Stimulated activated CD8-positive, alpha-beta memory T cell treated with anti-CD3 and anti-CD28 coated beads, Interleukin-15, amount 100 ng/mL, for 48 hours (primary cell): ENCODE measurements around the gene KRTAP8-1.

Experiments
- DNase-seq, 2 donors: peaks; one replicate each; pipeline ENCODE4 v3.0.0-alpha.2; 2020; ENCODE audit warnings: low read depth in 2 of 2

Gene KRTAP8-1, protein sequence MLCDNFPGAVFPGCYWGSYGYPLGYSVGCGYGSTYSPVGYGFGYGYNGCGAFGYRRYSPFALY

GRCh38 chr21:30813174-30813573 is at the start of gene KRTAP8-1:
TSS of gene KRTAP8-1 (minus strand) at chr21:30813274. CDS start at chr21:30813220, 54 bp downstream.
- DNase-seq = no peak

DNA sequence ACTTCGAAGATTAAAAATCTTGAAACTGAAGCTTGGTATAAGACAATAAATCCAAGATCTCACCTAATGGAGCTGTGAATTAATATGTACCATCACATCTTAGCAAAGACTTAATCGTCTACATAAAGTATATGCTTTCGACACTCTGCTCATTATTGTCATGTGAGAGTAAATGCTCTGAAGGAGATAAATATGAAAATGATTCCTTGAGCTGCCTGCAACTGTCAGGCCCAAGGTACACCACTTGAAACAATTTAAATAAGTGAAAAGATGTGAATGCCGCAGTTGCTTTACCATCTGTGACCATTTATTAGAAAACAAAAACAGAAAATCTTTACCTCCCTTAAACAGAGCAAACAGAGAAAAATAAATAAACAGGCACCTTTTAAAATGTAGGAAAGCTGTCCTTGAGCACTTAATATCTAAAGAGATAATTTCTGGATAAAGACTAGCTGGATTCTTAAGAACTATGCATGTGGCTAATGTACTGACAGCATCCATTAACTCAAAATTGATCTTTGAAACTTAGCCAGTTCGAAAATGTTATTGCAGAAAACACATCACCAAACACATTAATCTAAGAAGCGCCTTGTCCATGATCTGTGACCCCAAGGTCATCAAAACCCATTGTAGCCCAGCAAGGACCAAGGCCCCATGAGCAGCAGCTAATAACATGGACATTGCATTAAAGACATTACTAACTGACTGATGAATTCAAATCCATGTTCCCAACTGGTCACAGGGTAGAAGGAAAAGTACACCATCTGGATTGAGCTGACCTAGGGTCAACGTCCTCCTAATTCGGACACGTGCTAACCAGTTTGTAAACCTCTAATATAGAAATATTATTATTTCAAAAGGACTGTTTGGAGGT is 34.8 kb upstream of the KRTAP8-1 start:
- no peak for DNase-seq

DNA sequence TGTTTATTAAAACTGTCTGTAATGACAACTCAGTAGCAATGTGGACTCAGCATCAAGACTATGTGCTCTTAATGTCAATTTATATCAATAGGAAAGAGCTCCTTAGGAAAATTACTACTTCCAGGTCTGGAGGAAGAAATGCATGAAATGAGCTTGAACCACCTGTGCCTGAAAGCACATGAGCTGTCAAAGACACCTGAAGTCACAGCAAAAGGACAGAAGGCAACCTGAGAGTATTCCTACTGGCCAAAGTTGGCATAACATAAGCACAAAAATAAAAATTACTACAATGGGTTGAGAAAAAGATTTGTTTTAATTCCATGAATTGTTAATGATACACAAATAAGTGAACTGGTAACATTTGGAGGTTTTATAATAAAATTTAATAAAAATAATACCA is 29.9 kb upstream of the KRTAP8-1 start:
- no peak for DNase-seq

GRCh38 chr21:30839304-30839703 is 26.2 kb upstream of the KRTAP8-1 start:
- peak; percentile 4 to 9 for DNase-seq

- no peak for DNase-seq
Observed at GRCh38 chr21:30838536-30838935, 25.5 kb upstream of the KRTAP8-1 start.

- DNase-seq = peak in 1 of 2 donors; percentile 2
Observed at GRCh38 chr21:30831194-30831765, 18.2 kb upstream of the KRTAP8-1 start.

DNA sequence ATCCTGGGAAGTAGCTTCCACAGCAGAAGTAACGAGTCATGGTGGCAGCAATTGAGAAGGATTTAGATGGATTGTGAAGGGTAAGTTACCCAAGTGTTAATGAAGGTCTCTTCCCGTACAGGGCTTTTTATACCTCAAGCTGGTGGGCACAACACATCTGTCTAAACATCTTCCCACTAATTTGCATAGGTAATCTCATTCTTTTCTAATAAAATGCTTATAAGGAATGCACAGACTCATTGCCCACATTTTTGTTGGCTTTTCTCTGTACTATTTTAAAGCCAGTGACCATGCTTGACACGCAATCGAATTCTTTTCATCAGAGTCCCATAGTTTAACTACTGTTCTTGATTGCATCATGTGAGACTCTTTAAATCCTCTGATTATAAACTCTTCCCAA is 16.6 kb upstream of the KRTAP8-1 start, which contains the start of gene KRTAP7-1:
Gene KRTAP7-1, minus strand, starts transcription at position 101 of the 400 bp plus-strand sequence. Its CDS starts 61 bp downstream, at position 40.
- no peak for DNase-seq

DNA sequence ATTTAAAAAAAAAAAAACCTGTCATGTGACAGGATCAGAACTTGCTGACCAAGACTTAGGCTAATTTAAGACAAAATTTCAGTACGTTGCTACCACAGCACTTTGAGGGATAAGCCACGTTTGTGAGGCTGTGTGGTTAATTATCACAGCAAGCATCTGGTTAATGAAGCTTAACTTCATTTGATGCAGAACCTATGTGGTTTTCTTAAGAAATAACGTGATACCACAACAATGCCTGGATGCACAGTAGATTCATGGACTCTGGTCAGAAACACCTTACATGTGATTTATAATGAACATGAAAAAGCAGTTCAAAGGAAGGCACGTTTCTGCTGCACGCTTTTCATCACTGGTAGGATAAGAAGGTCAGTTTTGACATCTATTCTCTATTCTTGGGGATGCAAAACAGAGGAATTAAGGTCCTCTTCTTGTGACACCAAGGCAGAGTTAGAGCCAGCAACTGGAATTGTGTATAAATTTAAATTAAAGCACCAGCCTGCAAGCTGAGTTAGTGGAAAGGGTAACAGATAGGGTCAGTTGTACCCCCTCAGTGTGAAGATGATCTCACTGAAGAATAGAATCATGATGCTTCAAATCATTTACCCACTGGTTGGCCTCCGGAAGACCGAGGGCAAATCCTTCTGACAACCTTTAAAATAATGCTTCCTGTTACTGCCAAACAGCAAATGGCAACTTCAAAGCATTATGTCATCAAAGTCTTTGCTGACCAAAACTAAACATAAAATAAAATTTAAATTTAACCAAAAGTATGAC is 6.0 kb upstream of the KRTAP8-1 start:
- no peak for DNase-seq

DNA sequence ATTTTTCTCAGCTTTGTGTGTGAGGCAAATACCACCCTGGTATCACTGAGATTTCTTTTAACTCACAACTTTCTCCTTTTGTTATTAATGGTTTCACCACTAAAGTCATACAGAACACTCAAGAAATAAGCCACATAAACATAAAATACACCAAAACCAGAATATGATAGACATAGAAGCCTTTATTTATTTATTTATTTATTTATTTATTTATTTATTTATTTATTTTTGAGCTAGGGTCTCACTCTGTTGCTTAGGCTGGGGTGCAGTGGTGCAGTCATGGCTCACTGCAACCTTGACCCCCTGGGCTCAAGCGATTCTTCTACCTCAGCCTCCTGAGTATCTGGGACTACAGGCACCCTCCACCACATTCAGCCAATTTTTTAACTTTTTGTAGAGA is 12.5 kb downstream of the KRTAP8-1 start:
- no peak for DNase-seq

DNA sequence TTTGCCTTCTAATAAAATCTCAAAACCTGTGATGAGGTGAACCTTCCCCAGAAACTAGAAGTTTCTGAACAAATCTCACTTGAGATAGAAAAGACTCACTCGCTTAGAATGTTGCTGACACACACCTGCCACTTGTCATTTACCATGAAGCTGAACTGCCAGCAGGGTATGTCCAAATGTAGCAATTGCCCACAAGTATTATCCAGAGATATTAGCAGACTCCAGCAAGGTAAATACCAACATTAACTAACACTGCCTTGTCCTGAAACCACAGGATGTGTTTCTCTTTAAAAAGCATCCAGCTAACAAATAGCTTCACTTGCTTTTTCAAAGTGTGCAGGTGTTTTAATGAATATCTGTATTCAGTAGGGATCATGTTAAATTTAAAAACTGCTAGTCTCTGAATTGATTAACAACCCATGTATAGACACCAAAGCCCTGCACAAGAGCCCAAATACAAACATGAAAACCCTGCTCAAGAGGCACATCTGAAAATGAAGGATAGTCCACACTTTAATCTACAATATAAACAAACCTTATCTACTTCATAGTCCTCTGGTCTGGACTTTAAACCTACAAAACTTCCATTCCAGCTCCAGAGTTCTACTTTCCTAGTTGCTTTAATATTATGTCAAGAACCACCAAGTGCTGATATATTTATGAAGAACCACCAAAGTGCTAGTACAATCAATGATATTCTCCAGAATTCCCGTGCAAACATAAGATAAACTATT is 19.3 kb downstream of the KRTAP8-1 start:
- DNase-seq = no peak

- no peak for DNase-seq
Observed at GRCh38 chr21:30779249-30779648, 33.8 kb downstream of the KRTAP8-1 start.

- DNase-seq = no peak
Observed at GRCh38 chr21:30769724-30770431, 43.2 kb downstream of the KRTAP8-1 start.
